ENCODE data around the gene APOA5. TPM values are rescaled to one million over a fixed set of nuclear protein-coding genes. Genes with fewer than 3 reads are reported as not detected.

Gene APOA5
- total and polyA plus RNA-seq, 9 of the 15 experiments (the other 6 are each of a cell fraction or from before 2014, with no cell fraction given) = not detected

GRCh38 chr11:116772443-116773202 is 19.1 kb downstream of the APOA5 start, which contains the start of gene BUD13 (continued):
- no peak for TF ChIP-seq ZMIZ1 (IDR thresholded peaks at IDR 0.05; ENCODE audit: low read depth in 2 of 2, low read length in 2 of 2)
- TF ChIP-seq SRSF7 (optimal IDR thresholded peaks at IDR 0.05; ENCODE audit: low read depth, low read length) = no peak
- TF ChIP-seq PHF8 (IDR thresholded peaks at IDR 0.05; ENCODE audit: borderline replicate concordance, low read length) = peak; percentile 94
- no peak for TF ChIP-seq PREB (CRISPR knock-in tag; IDR thresholded peaks at IDR 0.05)
- TF ChIP-seq SPI1 (IDR thresholded peaks at IDR 0.05; ENCODE audit: borderline replicate concordance, low read depth, low read length) = peak; percentile 14; the same call in 1 of the 2 replicates
- TF ChIP-seq RB1 (IDR thresholded peaks at IDR 0.05; ENCODE audit: low read depth) = peak; percentile 90
- peak; percentile 81; the same call in 1 of the 2 replicates for TF ChIP-seq MBD2 (IDR thresholded peaks at IDR 0.05; ENCODE audit: borderline replicate concordance, low read depth)
- peak; percentile 78 for TF ChIP-seq SMAD4 (CRISPR knock-in tag; conservative IDR thresholded peaks at IDR 0.05)
- TF ChIP-seq ZFPM2 (CRISPR knock-in tag; IDR thresholded peaks at IDR 0.05) = no peak
- peak; percentile 48 for TF ChIP-seq NCOR1 (IDR thresholded peaks at IDR 0.05)
- TF ChIP-seq SETDB1 (IDR thresholded peaks at IDR 0.05; ENCODE audit: low read length) = no peak
- TF ChIP-seq SAFB2 (IDR thresholded peaks at IDR 0.05; ENCODE audit: borderline replicate concordance, low read depth, low read length, severe bottlenecking) = no peak
- TF ChIP-seq ZEB2 (IDR thresholded peaks at IDR 0.05) = no peak
- TF ChIP-seq HEY1 (CRISPR knock-in tag; IDR thresholded peaks at IDR 0.05; ENCODE audit: borderline replicate concordance) = no peak
- no peak for TF ChIP-seq COPS2 (conservative IDR thresholded peaks at IDR 0.05)
- TF ChIP-seq ZBTB5 (IDR thresholded peaks at IDR 0.05) = no peak
- peak; percentile 69; the same call in 1 of the 2 replicates for TF ChIP-seq DIDO1 (tag; IDR thresholded peaks at IDR 0.05; ENCODE audit: low read depth)
- no peak for TF ChIP-seq THRB (CRISPR knock-in tag; conservative IDR thresholded peaks at IDR 0.05)
- no peak for TF ChIP-seq RFX7 (CRISPR knock-in tag; IDR thresholded peaks at IDR 0.05)

All from K562 (cell line).